Right lung (tissue), 10 donors: ENCODE measurements around the gene POLR3B. TPM values are rescaled to one million over a fixed set of nuclear protein-coding genes. Genes with fewer than 3 reads are reported as not detected.
A peak's percentile ranks its signal among the peaks of the same experiment; 100 is the strongest.
"Not testable (repeated sequence)": the region's sequence is repeated elsewhere in the genome, so short reads cannot be mapped to it uniquely, and the experiment has no call there.

Source experiments
- DNase-seq, 2 donors: peaks; one replicate each; pipeline ENCODE4 v3.0.0-alpha.2; 2013
- long read RNA-seq, 8 donors: transcript quantifications; one replicate each; lab custom pipeline, GENCODE V29; 2026
- polyA plus RNA-seq, 5 donors: library from polyadenylated mRNA; unstranded; fragments of 120-200 nt; gene quantifications; one replicate each; pipeline versions ENCODE4 v1.2.1 to v1.2.3, GENCODE V29; 2013; ENCODE audit warnings: inconsistent platforms in 1 of 5, low replicate concordance in 1 of 5; ENCODE audit not compliant: insufficient read length in 5 of 5, insufficient read depth in 1 of 5

The POLR3B gene
- polyA plus RNA-seq: 10 to 100 TPM; 11.1 to 14.7 (median 13.5) TPM
- long read RNA-seq, donor 1, full-length matches to known transcripts: 1 of 1 reads
- long read RNA-seq, donor 1, partial matches to known transcripts: 0 of 1 reads
- long read RNA-seq, donor 1, other reads (novel, unspliced or antisense): 0 of 1 reads
- long read RNA-seq, donor 2, full-length matches to known transcripts: 1 of 1 reads
- long read RNA-seq, donor 2, partial matches to known transcripts: 0 of 1 reads
- long read RNA-seq, donor 2, other reads (novel, unspliced or antisense): 0 of 1 reads
- long read RNA-seq, donor 3: 0 reads
- long read RNA-seq, donor 4: 0 reads
- long read RNA-seq, donor 5, full-length matches to known transcripts: 1 of 1 reads
- long read RNA-seq, donor 5, partial matches to known transcripts: 0 of 1 reads
- long read RNA-seq, donor 5, other reads (novel, unspliced or antisense): 0 of 1 reads
- long read RNA-seq, donor 6: 0 reads
- long read RNA-seq, donor 7: 0 reads
- long read RNA-seq, donor 8: 0 reads

DNA sequence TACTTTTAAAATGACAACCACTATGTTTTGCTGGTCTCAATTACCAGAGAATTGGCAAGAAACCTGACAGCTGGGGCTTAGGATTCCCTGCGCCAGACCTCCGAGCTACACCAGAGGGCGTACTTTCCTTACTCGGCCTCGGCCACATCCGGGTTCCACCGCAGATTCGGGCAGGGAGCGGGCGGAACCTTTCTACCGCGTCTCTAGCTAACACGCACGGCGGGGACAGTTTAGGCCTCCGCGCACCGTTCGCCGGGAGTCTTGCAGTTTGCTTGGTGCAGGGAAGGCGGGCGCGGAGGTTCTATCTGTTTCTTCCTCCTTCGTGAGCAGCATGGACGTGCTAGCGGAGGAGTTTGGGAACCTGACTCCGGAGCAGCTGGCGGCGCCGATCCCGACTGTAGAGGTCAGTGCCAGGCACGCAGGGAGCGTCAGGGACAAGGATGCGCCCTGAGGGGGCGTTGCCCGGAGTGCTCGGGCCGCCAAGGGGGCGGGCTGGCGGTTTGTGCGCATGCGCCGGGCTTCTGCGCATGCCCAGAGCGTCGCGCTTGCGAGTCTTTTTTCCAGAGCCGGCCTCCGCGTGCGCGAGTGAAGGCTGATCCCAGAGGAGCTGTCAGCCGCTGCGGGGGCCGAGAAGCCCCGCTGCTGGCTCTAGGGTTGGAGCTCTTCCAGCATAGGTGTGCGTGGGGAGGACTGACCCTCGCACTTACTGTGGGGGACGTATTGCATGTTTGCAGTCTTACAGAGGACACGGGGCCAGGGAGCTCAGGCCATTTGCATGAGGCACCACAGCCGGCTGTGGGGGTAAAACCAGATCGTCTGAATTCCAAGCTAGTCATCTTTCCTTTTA is at the start of gene POLR3B:
Gene POLR3B, plus strand, starts transcription at position 200 of the 847 bp plus-strand sequence. Its CDS starts 132 bp downstream, at position 332.
- DNase-seq: peak; percentile 97

DNA sequence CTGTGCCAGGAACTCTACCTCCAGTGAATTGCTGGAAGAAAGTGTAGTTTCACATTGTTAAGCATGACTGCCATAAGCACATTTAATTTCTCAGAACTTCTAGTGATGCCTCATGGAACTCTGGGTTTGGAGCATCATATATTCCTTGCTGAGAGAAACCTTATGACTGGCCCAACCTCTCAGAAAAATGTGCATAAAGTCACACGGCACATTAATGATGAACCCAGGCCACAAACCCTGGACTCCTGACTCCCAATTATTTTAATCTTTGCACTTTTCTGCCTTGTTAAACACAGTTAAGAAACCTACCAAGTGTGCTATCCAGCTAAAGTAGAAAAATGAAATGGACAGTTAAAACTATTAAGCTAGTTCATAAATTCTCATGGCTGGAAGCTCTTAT is 49.4 kb upstream of the POLR3B start:
- no peak for DNase-seq

DNA sequence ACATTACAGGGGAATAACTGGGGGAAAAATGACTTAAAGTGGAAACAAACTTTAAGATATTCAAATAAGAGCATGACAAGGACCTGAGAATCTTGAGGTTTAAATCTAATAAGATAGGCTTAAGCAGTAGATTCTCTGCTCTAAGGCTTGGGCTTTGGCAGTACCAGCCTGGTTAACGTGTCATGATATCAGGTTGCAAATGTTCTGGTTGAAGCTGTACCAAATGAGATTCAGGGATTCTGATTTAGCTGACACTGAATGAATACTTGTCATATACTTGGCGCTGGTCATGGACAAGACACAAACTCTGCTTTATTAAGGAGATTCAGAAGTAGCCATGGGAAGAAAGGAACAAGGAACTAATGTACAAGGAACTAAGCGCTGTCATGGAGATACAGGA is 48.9 kb upstream of the POLR3B start:
- no peak for DNase-seq

GRCh38 chr12:106309671-106310505 is 47.7 kb upstream of the POLR3B start:
- DNase-seq: no peak

DNA sequence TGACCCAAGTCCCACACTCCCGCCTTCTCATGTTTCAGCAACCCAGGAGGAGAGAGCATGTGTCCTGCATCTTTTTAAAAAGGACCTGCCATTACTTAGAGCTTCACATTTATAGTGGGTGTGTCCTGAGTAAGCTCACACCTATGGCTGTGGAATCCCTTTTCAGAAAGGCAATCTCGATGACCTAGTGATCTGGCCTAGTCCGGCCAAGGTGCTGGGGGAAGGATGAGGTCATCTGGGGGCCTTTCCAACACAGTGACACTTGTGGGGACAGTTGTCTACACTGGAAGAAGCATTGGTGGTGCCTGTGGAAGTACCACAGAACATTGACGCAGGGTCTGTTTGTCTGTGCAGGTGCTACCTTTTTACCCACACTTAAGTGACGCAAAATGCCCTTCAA is 46.9 kb upstream of the POLR3B start:
- DNase-seq: no peak

DNA sequence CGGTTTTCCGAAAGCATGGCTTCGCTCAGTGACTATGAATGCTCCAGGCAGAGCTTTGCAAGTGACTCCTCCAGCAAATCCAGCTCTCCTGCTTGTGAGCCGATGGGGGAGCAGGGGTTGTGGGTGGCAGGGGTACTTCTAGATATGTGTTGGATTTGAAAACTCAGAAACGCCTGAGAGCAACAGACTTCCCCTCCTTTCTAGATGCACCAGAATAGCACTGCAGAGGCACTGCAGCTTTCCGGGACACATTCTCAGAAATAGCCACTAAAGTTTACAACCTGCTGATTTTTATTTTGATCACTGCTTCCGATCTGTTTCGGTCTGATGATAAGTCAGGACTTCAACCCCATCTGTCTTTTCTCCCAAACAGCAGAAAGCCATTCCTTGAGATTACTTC is 46.4 kb upstream of the POLR3B start:
- no peak for DNase-seq

DNA sequence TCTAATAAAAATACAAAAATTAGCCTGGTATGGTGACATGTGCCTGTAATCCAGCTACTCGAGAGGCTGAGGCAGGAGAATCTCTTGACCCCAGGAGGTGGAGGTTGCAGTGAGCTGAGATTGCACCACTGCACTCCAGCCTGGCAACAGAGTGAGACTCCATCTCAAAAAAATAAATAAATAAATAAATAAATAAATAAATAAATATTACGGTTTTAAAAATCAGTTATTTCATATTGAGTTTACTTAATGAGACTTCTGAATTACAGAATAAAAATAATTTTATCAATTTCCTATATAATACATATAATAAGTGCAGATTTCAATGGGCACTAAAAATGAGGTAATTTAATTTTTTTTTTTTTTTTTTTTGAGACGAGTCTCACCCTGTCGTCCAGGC is 44.1 kb upstream of the POLR3B start:
- not testable (repeated sequence) for DNase-seq

DNA sequence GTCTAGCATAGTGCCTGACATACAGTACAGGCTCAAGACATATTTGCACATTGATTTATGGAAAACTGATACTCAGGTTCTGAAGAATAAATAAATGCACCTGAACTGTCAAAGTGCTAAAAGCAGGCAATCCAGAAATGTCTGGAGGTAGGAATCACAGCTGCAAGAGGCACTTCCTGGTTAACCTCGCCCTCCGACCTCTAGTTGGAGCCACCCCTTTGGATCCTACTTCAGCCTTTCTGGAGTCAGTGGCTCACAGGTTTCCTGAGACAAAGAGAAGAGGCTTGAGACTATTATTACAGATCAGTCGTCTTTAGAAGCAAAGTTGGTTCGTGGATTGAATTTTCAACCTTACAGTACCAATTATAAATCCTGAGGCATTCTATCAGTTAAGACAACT is 42.0 kb upstream of the POLR3B start:
- no peak for DNase-seq

- no peak for DNase-seq
Measured at GRCh38 chr12:106317406-106318082, 40.0 kb upstream of the POLR3B start.

GRCh38 chr12:106321139-106321850 is 36.3 kb upstream of the POLR3B start:
- no peak for DNase-seq

DNA sequence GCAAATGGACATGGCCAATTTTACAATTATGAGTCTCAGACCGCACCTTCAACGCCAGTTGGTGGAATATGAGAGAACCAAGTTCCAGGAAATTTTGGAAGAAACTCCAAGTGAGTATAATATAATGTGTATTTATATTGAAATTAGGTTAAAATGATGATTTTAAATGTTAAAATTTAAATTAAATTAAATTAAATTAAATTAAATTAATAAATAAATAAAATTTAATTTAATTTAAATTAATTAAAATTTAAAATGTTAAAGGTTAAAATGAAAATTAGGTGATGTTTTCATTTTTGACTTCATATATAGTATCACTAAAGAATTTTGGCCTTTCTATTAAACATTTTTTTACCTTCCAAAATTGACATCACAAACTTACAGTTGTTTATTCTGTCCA is 34.0 kb upstream of the POLR3B start:
- DNase-seq: no peak

DNA sequence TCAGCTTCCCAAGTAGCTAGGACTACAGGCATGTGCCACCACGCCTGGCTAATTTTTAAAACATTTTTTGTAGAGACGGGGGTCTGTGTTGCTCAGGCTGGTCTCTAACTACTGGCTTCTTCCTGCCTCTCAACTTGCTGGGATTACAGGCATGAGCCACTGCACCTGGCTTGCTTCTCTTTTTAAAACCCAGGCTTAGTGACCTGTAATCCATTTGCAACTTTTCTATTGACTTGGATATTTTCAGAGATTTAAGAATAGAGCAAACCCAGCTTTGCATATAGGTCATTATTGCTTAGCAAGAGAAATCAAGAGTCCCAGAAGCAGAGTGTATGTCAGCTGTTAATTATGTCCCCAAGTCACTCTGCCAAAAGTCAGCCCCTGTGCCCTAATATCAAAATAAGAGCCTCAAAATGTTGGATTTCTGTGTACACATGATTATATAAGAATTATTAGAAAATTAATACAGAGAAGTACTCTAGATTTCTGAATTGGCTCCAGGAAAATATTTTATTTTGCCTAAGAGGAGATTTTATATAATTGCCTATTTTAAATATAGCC is 30.2 kb upstream of the POLR3B start:
- peak in 1 of 2 donors; percentile 25 for DNase-seq

DNA sequence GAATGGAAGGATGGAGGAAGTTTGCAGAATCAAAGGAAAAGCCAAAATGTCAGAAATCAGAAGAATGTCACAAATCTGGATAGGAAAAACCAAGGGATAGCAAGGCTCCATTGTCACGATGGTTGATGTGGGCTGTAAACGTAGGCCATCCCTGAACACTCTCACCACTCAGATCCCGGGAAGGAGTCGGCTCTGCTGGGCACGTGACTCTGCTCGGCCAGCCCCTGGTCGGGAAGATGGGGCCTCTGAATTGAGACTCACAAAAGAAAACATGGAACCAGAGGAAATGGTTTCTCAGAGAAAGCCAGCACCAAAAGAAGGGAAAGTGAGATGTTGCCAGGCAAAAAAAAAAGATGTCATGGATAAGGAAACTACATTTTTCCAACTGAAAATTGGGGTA is 28.8 kb upstream of the POLR3B start:
- no peak for DNase-seq

GRCh38 chr12:106329231-106329982 is 28.1 kb upstream of the POLR3B start:
- DNase-seq: no peak

GRCh38 chr12:106331599-106331998 is 25.9 kb upstream of the POLR3B start:
- DNase-seq: no peak

- DNase-seq: no peak
Measured at GRCh38 chr12:106332536-106332935, 25.0 kb upstream of the POLR3B start.

GRCh38 chr12:106333010-106333409 is 24.5 kb upstream of the POLR3B start:
- DNase-seq: no peak

DNA sequence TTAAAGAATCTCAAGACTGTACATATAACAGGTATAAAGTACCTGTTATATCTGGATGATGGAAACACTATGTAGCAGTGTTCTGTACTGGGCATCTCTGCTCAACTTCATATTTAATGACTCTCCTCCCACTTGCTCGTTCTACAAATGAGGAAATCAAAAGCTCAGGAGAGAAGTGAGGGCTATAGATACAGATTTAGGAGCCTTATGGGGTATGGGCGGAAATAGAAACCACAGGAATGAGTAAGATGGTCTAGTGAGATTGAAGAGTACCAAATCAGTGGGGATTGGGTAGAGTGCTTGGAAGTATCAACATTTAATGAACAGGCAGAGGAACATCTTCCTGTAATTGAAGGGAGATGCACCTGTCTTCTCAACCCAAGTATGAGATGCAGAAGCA is 23.8 kb upstream of the POLR3B start:
- DNase-seq: no peak
